Mesendoderm (in vitro differentiated cells): ENCODE measurements around the gene LY86.
A peak's percentile ranks its signal among the peaks of the same experiment; 100 is the strongest.

Experiments used
- DNase-seq: peaks from one replicate; pipeline ENCODE4 v3.0.0; 2013
- H2AK5ac ChIP-seq: 2 replicates; pipeline ENCODE4 v1.6.1; 2013; ENCODE audit warnings: low read length, inconsistent platforms
- H2BK120ac ChIP-seq: 2 replicates; pipeline ENCODE4 v1.6.1; 2013; ENCODE audit warnings: low read depth, mild to moderate bottlenecking, low read length, moderate library complexity, mixed read lengths
- H2BK15ac ChIP-seq: replicated peaks from 2 replicates; pipeline ENCODE4 v1.6.1; 2013; ENCODE audit warnings: low read depth, mild to moderate bottlenecking, moderate library complexity
- H2BK5ac ChIP-seq: 2 replicates; pipeline ENCODE4 v1.6.1; 2013; ENCODE audit warnings: low read length, inconsistent platforms
- H3K18ac ChIP-seq: 2 replicates; pipeline ENCODE4 v1.6.1; 2013; ENCODE audit warnings: mild to moderate bottlenecking, low read length, mixed read lengths
- H3K23ac ChIP-seq: one replicate; pipeline ENCODE4 v1.6.1; 2013; ENCODE audit warnings: low read length
- H3K27ac ChIP-seq: 2 replicates; pipeline ENCODE4 v1.5.1; 2013; ENCODE audit warnings: low read depth, mild to moderate bottlenecking, inconsistent platforms, low read length, moderate library complexity
- H3K27me3 ChIP-seq: 2 replicates; pipeline ENCODE4 v1.6.1; 2013; ENCODE audit warnings: low read length, control low read depth, mild to moderate bottlenecking, inconsistent platforms; ENCODE audit not compliant: insufficient read depth, poor library complexity
- H3K36me3 ChIP-seq: 2 replicates; pipeline ENCODE4 v1.6.1; 2013; ENCODE audit warnings: low read length, inconsistent platforms; ENCODE audit not compliant: control insufficient read depth, insufficient read depth
- H3K4ac ChIP-seq: one replicate; pipeline ENCODE4 v1.6.1; 2013; ENCODE audit warnings: low read depth, mild to moderate bottlenecking, low read length, moderate library complexity
- H3K4me1 ChIP-seq: 2 replicates; pipeline ENCODE4 v1.6.1; 2013; ENCODE audit warnings: low read depth, low read length, inconsistent platforms; ENCODE audit not compliant: control insufficient read depth
- H3K4me2 ChIP-seq: 2 replicates; pipeline ENCODE4 v1.6.1; 2013; ENCODE audit warnings: low read length
- H3K4me3 ChIP-seq: 2 replicates; pipeline ENCODE4 v1.5.1; 2013; ENCODE audit warnings: mild to moderate bottlenecking, low read length
- H3K56ac ChIP-seq: one replicate; pipeline ENCODE4 v1.6.1; 2013; ENCODE audit warnings: low read length
- H3K79me1 ChIP-seq: 2 replicates; pipeline ENCODE4 v1.6.1; 2013; ENCODE audit warnings: low read length, inconsistent platforms
- H3K79me2 ChIP-seq: 2 replicates; pipeline ENCODE4 v1.6.1; 2013; ENCODE audit warnings: mild to moderate bottlenecking, low read length; ENCODE audit not compliant: control insufficient read depth, insufficient read depth
- H3K9ac ChIP-seq: 2 replicates; pipeline ENCODE4 v1.6.1; 2013; ENCODE audit warnings: low read length, inconsistent platforms
- H4K5ac ChIP-seq: one replicate; pipeline ENCODE4 v1.6.1; 2013; ENCODE audit warnings: low read length
- H4K8ac ChIP-seq: one replicate; pipeline ENCODE4 v1.6.1; 2013; ENCODE audit warnings: low read depth, mild to moderate bottlenecking, control low read depth, low read length, moderate library complexity
- WGBS: extraction: QIAGEN DNeasy Blood & Tissue Kit; methylation state at CpG from one replicate; pipeline ENCODE4 v1.1.7; 2013; ENCODE audit warnings: low lambda C conversion rate, missing lambda C conversion rate; ENCODE audit not compliant: insufficient coverage; ENCODE audit errors: extremely low coverage; 5-methylcytosine and 5-hydroxymethylcytosine counted together

The LY86 gene

GRCh38 chr6:6546318-6547109 is 42.0 kb upstream of the LY86 start:
- no peak overlapping the region for H4K5ac ChIP-seq
- DNase-seq: peak; percentile 64
- H3K4me1 ChIP-seq: no peaks in the 10 kb centered on the region
- peak overlapping the region; percentile 74 for H3K4me2 ChIP-seq
- no peak overlapping the region for H2AK5ac ChIP-seq
- H2BK15ac ChIP-seq: no peak overlapping the region
- no peak overlapping the region for H4K8ac ChIP-seq
- peaks cover 1% of the 10 kb centered on the region for H3K27me3 ChIP-seq
- no peaks in the 10 kb centered on the region for H3K79me2 ChIP-seq
- WGBS: no CpG with 5 or more reads among the region's 64 CpGs
- peak overlapping the region; percentile 53 for H3K9ac ChIP-seq
- no peak overlapping the region for H3K27ac ChIP-seq
- peak overlapping the region; percentile 76 for H3K56ac ChIP-seq
- peak overlapping the region; percentile 9 for H3K18ac ChIP-seq
- H3K36me3 ChIP-seq: no peaks in the 10 kb centered on the region
- H3K79me1 ChIP-seq: no peaks in the 10 kb centered on the region
- H3K4ac ChIP-seq: no peak overlapping the region
- no peak overlapping the region for H2BK120ac ChIP-seq
- peak overlapping the region; percentile 15 for H3K4me3 ChIP-seq
- peak overlapping the region; percentile 69 for H3K23ac ChIP-seq
- no peak overlapping the region for H2BK5ac ChIP-seq

GRCh38 chr6:6547110-6547879 is 41.2 kb upstream of the LY86 start:
- no peak overlapping the region for H2AK5ac ChIP-seq
- peak overlapping the region; percentile 74 for H3K4me2 ChIP-seq
- no peaks in the 10 kb centered on the region for H3K4me1 ChIP-seq
- H3K36me3 ChIP-seq: no peaks in the 10 kb centered on the region
- no peak overlapping the region for H3K23ac ChIP-seq
- H2BK5ac ChIP-seq: no peak overlapping the region
- H3K27ac ChIP-seq: no peak overlapping the region
- WGBS: no CpG with 5 or more reads among the region's 14 CpGs
- H4K8ac ChIP-seq: no peak overlapping the region
- no peaks in the 10 kb centered on the region for H3K79me1 ChIP-seq
- H4K5ac ChIP-seq: no peak overlapping the region
- no peaks in the 10 kb centered on the region for H3K79me2 ChIP-seq
- H3K9ac ChIP-seq: peak overlapping the region; percentile 53
- peak overlapping the region; percentile 71 for H3K18ac ChIP-seq
- H3K27me3 ChIP-seq: peaks cover 1% of the 10 kb centered on the region
- H3K4me3 ChIP-seq: no peak overlapping the region
- DNase-seq: peak; percentile 90
- no peak overlapping the region for H2BK120ac ChIP-seq
- no peak overlapping the region for H3K4ac ChIP-seq
- H2BK15ac ChIP-seq: no peak overlapping the region
- H3K56ac ChIP-seq: peak overlapping the region; percentile 76

- Histone ChIP-seq H3K4ac (no peak overlapping the region), H3K56ac (no peak overlapping the region), H2BK5ac (no peak overlapping the region), H3K23ac (no peak overlapping the region), H2BK15ac (no peak overlapping the region), H3K79me2 (no peaks in the 10 kb centered on the region), H3K36me3 (no peaks in the 10 kb centered on the region), H3K9ac (no peak overlapping the region), H2AK5ac (no peak overlapping the region), H4K5ac (no peak overlapping the region), H3K27ac (no peak overlapping the region), H2BK120ac (no peak overlapping the region), H4K8ac (no peak overlapping the region), H3K27me3 (no peaks in the 10 kb centered on the region), H3K4me1 (peaks cover 2% of the 10 kb centered on the region), H3K4me2 (no peak overlapping the region), H3K4me3 (no peak overlapping the region), H3K18ac (no peak overlapping the region), H3K79me1 (no peaks in the 10 kb centered on the region)
- WGBS: no CpG with 5 or more reads among the region's 7 CpGs
- DNase-seq: no peak
These were observed 32.3 kb upstream of the LY86 start for GRCh38 chr6:6556161-6556737.

DNA sequence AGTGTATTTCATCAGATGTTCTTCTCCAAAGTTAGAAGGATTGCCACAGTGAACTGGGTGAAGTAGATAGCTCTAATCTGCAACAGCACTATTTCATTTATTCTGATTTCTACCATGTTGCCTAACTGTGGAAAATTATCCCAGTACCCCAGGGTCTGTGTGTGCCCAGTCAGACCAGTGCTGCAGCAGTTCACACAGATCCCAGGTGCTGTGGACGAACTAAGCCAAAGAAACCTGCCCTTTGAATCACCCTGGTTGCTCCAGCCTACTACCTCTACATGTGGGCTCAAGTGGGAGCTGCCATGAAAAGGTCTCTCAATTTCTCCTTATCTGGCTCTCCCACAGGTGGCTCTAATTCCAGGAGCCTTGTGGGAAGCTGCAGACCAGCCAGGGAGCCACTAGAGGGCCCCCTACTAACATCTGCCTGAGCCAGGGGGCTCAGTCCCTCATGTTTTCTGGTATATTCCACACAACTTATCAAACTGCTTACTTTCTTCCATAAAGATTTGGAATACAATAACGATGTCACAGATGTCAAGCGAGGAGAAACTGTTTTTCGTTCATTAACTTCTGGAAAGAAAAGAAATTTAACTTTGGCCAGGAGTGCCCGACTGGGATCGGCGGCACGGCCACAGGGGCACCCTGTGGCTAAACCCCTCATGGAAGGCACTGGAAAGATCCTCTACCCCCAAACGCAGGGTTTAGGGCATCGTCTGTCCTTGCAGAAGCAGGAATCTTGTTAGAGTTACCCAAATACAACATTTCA is 31.6 kb upstream of the LY86 start:
- no peak overlapping the region for H4K5ac ChIP-seq
- H3K23ac ChIP-seq: no peak overlapping the region
- H3K4me1 ChIP-seq: peaks cover 2% of the 10 kb centered on the region
- no peak overlapping the region for H2BK15ac ChIP-seq
- H4K8ac ChIP-seq: no peak overlapping the region
- no peak overlapping the region for H3K4me3 ChIP-seq
- no peak overlapping the region for H3K18ac ChIP-seq
- DNase-seq: peak; percentile 81
- no peak overlapping the region for H2BK120ac ChIP-seq
- no peak overlapping the region for H2BK5ac ChIP-seq
- H3K9ac ChIP-seq: no peak overlapping the region
- H2AK5ac ChIP-seq: no peak overlapping the region
- no peaks in the 10 kb centered on the region for H3K79me1 ChIP-seq
- no peak overlapping the region for H3K56ac ChIP-seq
- no CpG with 5 or more reads among the region's 10 CpGs for WGBS
- no peaks in the 10 kb centered on the region for H3K27me3 ChIP-seq
- H3K4ac ChIP-seq: no peak overlapping the region
- H3K4me2 ChIP-seq: no peak overlapping the region
- H3K27ac ChIP-seq: no peak overlapping the region
- H3K79me2 ChIP-seq: no peaks in the 10 kb centered on the region
- no peaks in the 10 kb centered on the region for H3K36me3 ChIP-seq

GRCh38 chr6:6557504-6557839 is 31.0 kb upstream of the LY86 start:
- H3K4ac ChIP-seq: no peak overlapping the region
- H3K79me2 ChIP-seq: no peaks in the 10 kb centered on the region
- no peak overlapping the region for H3K4me3 ChIP-seq
- no peak overlapping the region for H3K56ac ChIP-seq
- H2AK5ac ChIP-seq: no peak overlapping the region
- H3K27ac ChIP-seq: no peak overlapping the region
- H3K18ac ChIP-seq: no peak overlapping the region
- H3K9ac ChIP-seq: no peak overlapping the region
- no peak overlapping the region for H4K5ac ChIP-seq
- no peak overlapping the region for H3K23ac ChIP-seq
- no peaks in the 10 kb centered on the region for H3K79me1 ChIP-seq
- H3K36me3 ChIP-seq: no peaks in the 10 kb centered on the region
- no peak overlapping the region for H2BK120ac ChIP-seq
- H2BK15ac ChIP-seq: no peak overlapping the region
- H3K27me3 ChIP-seq: no peaks in the 10 kb centered on the region
- no CpG with 5 or more reads among the region's 4 CpGs for WGBS
- no peak overlapping the region for H2BK5ac ChIP-seq
- no peak for DNase-seq
- no peak overlapping the region for H3K4me2 ChIP-seq
- no peak overlapping the region for H4K8ac ChIP-seq
- peaks cover 2% of the 10 kb centered on the region for H3K4me1 ChIP-seq
